ENCODE data around the gene PCDH15. TPM values are rescaled to one million over a fixed set of nuclear protein-coding genes. Genes with fewer than 3 reads are reported as not detected.

PCDH15 gene
- total RNA-seq, 1 experiment from 2014 or later: 0.61 TPM

DNA sequence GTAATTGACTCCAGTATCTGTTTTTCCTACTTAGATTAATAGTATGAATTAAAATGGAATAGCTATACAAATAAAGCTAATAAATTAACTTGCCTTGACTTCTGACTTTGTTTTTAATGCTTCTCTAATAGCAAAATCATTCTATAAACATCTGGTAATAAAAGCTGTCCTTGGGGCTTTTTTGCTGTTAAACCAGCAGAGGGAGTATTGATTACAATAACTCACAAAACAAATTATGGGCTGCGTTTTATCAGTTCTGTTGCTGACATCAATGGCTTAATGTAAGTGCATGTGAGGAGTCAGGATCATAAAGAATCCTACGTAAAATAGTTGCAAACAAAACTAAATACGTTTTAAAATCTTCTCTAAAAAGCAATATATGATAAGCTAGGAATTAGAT, 667.8 kb downstream of the PCDH15 start:
- H2AK5ac ChIP-seq (ENCODE audit: insufficient read length, low read length): no peak overlapping the region
- Mint-ChIP-seq H3K27me3 (ENCODE audit: low read depth) (no peaks in the 10 kb centered on the region), H3K36me3 (ENCODE audit: insufficient read depth in 1 of 3, low read depth in 3 of 3) (peaks cover 9 to 19% (median 13%) of the 10 kb centered on the region in 3 experiments; a peak in 6 of 7 replicates), H3K27ac (no peak overlapping the region), H3K4me1 (peaks cover 0 to 7% of the 10 kb centered on the region in 2 experiments; a peak in 2 of 4 replicates), H3K9me3 (peaks cover 17 to 18% of the 10 kb centered on the region in 2 experiments), H3K4me3 (no peak overlapping the region)
- no peak overlapping the region for H3K14ac ChIP-seq (ENCODE audit: insufficient read depth, low read length)
- no peak overlapping the region for H2BK5ac ChIP-seq (ENCODE audit: insufficient read length, low read length)
- no peak overlapping the region for H3K23ac ChIP-seq (ENCODE audit: insufficient read length, low read depth, low read length)
- H4K91ac ChIP-seq (ENCODE audit: insufficient read length, low read depth, low read length): no peak overlapping the region
- no peaks in the 10 kb centered on the region for H3K23me2 ChIP-seq (ENCODE audit: insufficient read length, low read depth, low read length, poor library complexity, severe bottlenecking)
- TF ChIP-seq, protein P1, sequence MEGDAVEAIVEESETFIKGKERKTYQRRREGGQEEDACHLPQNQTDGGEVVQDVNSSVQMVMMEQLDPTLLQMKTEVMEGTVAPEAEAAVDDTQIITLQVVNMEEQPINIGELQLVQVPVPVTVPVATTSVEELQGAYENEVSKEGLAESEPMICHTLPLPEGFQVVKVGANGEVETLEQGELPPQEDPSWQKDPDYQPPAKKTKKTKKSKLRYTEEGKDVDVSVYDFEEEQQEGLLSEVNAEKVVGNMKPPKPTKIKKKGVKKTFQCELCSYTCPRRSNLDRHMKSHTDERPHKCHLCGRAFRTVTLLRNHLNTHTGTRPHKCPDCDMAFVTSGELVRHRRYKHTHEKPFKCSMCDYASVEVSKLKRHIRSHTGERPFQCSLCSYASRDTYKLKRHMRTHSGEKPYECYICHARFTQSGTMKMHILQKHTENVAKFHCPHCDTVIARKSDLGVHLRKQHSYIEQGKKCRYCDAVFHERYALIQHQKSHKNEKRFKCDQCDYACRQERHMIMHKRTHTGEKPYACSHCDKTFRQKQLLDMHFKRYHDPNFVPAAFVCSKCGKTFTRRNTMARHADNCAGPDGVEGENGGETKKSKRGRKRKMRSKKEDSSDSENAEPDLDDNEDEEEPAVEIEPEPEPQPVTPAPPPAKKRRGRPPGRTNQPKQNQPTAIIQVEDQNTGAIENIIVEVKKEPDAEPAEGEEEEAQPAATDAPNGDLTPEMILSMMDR (conservative IDR thresholded peaks at IDR 0.05): peak; percentile 67
- H3K27ac ChIP-seq (ENCODE audit: insufficient read length, low read depth, low read length): no peak overlapping the region
- H4K5ac ChIP-seq (ENCODE audit: insufficient read length, low read depth, low read length): no peak overlapping the region
- no peak overlapping the region for H3K4me2 ChIP-seq (ENCODE audit: insufficient read depth, insufficient read length, low read length)
- H3K9me3 ChIP-seq (ENCODE audit: control insufficient read depth, low read depth, low read length): peaks cover 6% of the 10 kb centered on the region
- H3T11ph ChIP-seq (ENCODE audit: low read length): no peak overlapping the region
- no peak overlapping the region for H2BK15ac ChIP-seq (ENCODE audit: low read depth, low read length)
- no CpG with 5 or more reads among the region's 3 CpGs for WGBS (ENCODE audit: extremely low coverage, insufficient read length, low lambda C conversion rate)
- no peaks in the 10 kb centered on the region for H4K20me1 ChIP-seq (ENCODE audit: control insufficient read depth, insufficient read depth, insufficient read length)
- no peak overlapping the region for H3K56ac ChIP-seq (ENCODE audit: insufficient read length, low read depth, low read length)
- H3K79me2 ChIP-seq (ENCODE audit: insufficient read depth, low read length): no peaks in the 10 kb centered on the region
- H2BK20ac ChIP-seq (ENCODE audit: low read depth, low read length, poor library complexity, severe bottlenecking): no peak overlapping the region
- no peaks in the 10 kb centered on the region for H3K4me1 ChIP-seq (ENCODE audit: insufficient read depth, low read length)
- no peak overlapping the region for H3K18ac ChIP-seq (ENCODE audit: insufficient read length, low read depth, low read length)
- H3K27me3 ChIP-seq (ENCODE audit: insufficient read depth, low read length): no peaks in the 10 kb centered on the region
- no peak overlapping the region for H2AFZ ChIP-seq (ENCODE audit: low read length)
- H3K79me1 ChIP-seq (ENCODE audit: insufficient read depth, low read depth, low read length, poor library complexity, severe bottlenecking): no peaks in the 10 kb centered on the region
- H2BK120ac ChIP-seq (ENCODE audit: low read depth, low read length, poor library complexity, severe bottlenecking): no peak overlapping the region
- H3K4ac ChIP-seq (ENCODE audit: low read depth, low read length): no peak overlapping the region
- H2BK12ac ChIP-seq (ENCODE audit: insufficient read length, low read depth, low read length): no peak overlapping the region
- H4K8ac ChIP-seq (replicated peaks; ENCODE audit: insufficient read length, low read depth, low read length): no peak overlapping the region
- DNase-seq: no peak
- H3K9ac ChIP-seq (ENCODE audit: extremely low read depth, insufficient read length, low read length): no peak overlapping the region

Measured in H9 (cell line).